HepG2 (cell line): ENCODE measurements around the gene SLC16A6. TPM values are rescaled to one million over a fixed set of nuclear protein-coding genes. Genes with fewer than 3 reads are reported as not detected.

Source experiments
- ATAC-seq: fragments of 200-7000 bp; cut with Tn5 transposase; 3 replicates; pipeline ENCODE4 v1.9.1; 2020; ENCODE audit warnings: mild to moderate bottlenecking, moderate library complexity
- BruUV-seq: library from RNA; stranded (reverse); fragments of 400-500 nt; replicated peaks from 2 replicates; lab custom pipeline; 2021; lab: Mats Ljungman, UMichigan
- CTCF ChIA-PET: fragments of 300-600 bp; formaldehyde crosslinking; extraction: SDS; loops from one replicate; lab custom pipeline; 2021; ENCODE audit warnings: low total read pairs, inconsistent platforms, low intra/inter-chr PET ratio; lab: Yijun Ruan, JAX
- POLR2A ChIA-PET: fragments of 350-600 bp; sonication (Branson Sonifier 250); formaldehyde crosslinking; loops from one replicate; lab custom pipeline; 2020; ENCODE audit warnings: antibody characterized with exemption, inconsistent platforms; lab: Yijun Ruan, JAX
- DNase-seq: peaks from one replicate; pipeline ENCODE4 v3.0.0-alpha.2; 2015; ENCODE audit warnings: low spot score
- FAIRE-seq: peaks from 3 replicates; lab custom pipeline; 2011; peaks lifted over from hg19 to GRCh38; lab: Jason Lieb, UNC
- H2AFZ ChIP-seq: one replicate; pipeline ENCODE4 v1.6.1; 2011; ENCODE audit warnings: low read length, inconsistent platforms
- H3K27ac ChIP-seq: fragments of 300-600 bp; 3 replicates; pipeline ENCODE4 v1.8.0; 2011; ENCODE audit warnings: mixed run types, mild to moderate bottlenecking, mixed read lengths, low read length, inconsistent platforms; ENCODE audit not compliant: insufficient read depth; ENCODE audit errors: extremely low read length
- H3K27me3 ChIP-seq, 2 experiments: fragments of 200-600 bp in 1 of 2; 2 replicates in 1 of 2; 3 replicates in 1 of 2; pipeline versions ENCODE4 v1.6.0 to v1.8.0; 2011; ENCODE audit warnings: low read length in 2 of 2, mild to moderate bottlenecking in 2 of 2, moderate library complexity in 2 of 2, inconsistent platforms in 1 of 2; ENCODE audit not compliant: insufficient read depth in 2 of 2, control insufficient read depth in 1 of 2
- H3K36me3 ChIP-seq, 2 experiments: fragments of 200-600 bp in 1 of 2; replicated peaks in 1 of 2; 2 replicates in 1 of 2; 3 replicates in 1 of 2; pipeline versions ENCODE4 v1.5.1 to v1.8.0; 2011; ENCODE audit warnings: low read length in 2 of 2, inconsistent platforms in 1 of 2; ENCODE audit not compliant: insufficient read depth in 2 of 2, control insufficient read depth in 1 of 2
- H3K4me1 ChIP-seq: 2 replicates; pipeline ENCODE4 v1.5.1; 2012; ENCODE audit warnings: low read length, inconsistent platforms; ENCODE audit not compliant: insufficient read depth
- H3K4me2 ChIP-seq: 2 replicates; pipeline ENCODE4 v1.6.0; 2011; ENCODE audit warnings: low read depth, low read length, inconsistent platforms
- H3K4me3 ChIP-seq, 3 experiments: fragments of 200-600 bp in 1 of 3; sonication (generic), shearing (Covaris generic) in 1 of 3; replicated peaks in 1 of 3; 2 replicates each; pipeline ENCODE4 v1.5.1; 2011 to 2016; ENCODE audit warnings: low read length in 3 of 3, inconsistent platforms in 2 of 3, low read depth in 2 of 3, mild to moderate bottlenecking in 2 of 3, control low read depth in 1 of 3, mixed read lengths in 1 of 3; ENCODE audit not compliant: insufficient read depth in 1 of 3
- H3K79me2 ChIP-seq: one replicate; pipeline ENCODE4 v1.6.1; 2011; ENCODE audit warnings: low read length, inconsistent platforms; ENCODE audit not compliant: insufficient read depth
- H3K9ac ChIP-seq: 2 replicates; pipeline ENCODE4 v1.6.0; 2011; ENCODE audit warnings: mild to moderate bottlenecking, low read depth, low read length, inconsistent platforms; ENCODE audit not compliant: insufficient read depth
- H3K9me3 ChIP-seq: 2 replicates; pipeline ENCODE4 v1.5.1; 2012; ENCODE audit warnings: mild to moderate bottlenecking, low read length
- H4K20me1 ChIP-seq: 2 replicates; pipeline ENCODE4 v1.6.0; 2011; ENCODE audit warnings: inconsistent platforms, mild to moderate bottlenecking, low read length, moderate library complexity; ENCODE audit not compliant: insufficient read depth
- ATF1 ChIP-seq: IDR thresholded peaks from 2 replicates; pipeline ENCODE4 v1.6.1; 2016; ENCODE audit warnings: mild to moderate bottlenecking, control low read depth
- BORCS8-MEF2B ChIP-seq: sonication (generic); formaldehyde crosslinking; IDR thresholded peaks from 2 replicates; pipeline ENCODE4 v1.8.0; 2022; ENCODE audit warnings: mild to moderate bottlenecking, missing genetic modification reagents
- CEBPB ChIP-seq: IDR thresholded peaks from 2 replicates; pipeline ENCODE4 v1.6.1; 2011; ENCODE audit warnings: low read depth, low read length, improper control_type of control experiment, borderline replicate concordance
- CSRNP1 ChIP-seq: sonication (generic); formaldehyde crosslinking; IDR thresholded peaks from 2 replicates; pipeline ENCODE4 v1.8.1; 2023; ENCODE audit warnings: mild to moderate bottlenecking, missing genetic modification reagents
- DNMT3B ChIP-seq: conservative IDR thresholded peaks from 2 replicates; pipeline ENCODE4 v1.6.1; 2016; ENCODE audit warnings: missing biosample characterization, control low read depth
- HOXD1 ChIP-seq: sonication (generic); formaldehyde crosslinking; IDR thresholded peaks from 2 replicates; pipeline ENCODE4 v1.5.0; 2020; ENCODE audit warnings: missing genetic modification reagents
- MZF1 ChIP-seq: sonication (generic); formaldehyde crosslinking; IDR thresholded peaks from 2 replicates; pipeline ENCODE4 v1.8.1; 2023; ENCODE audit warnings: mild to moderate bottlenecking, missing genetic modification reagents, borderline replicate concordance
- RAD21 ChIP-seq: fragments of 450-650 bp; formaldehyde crosslinking; IDR thresholded peaks from 2 replicates; pipeline ENCODE4 v1.5.0; 2020; ENCODE audit warnings: mild to moderate bottlenecking
- SKIL ChIP-seq: sonication (generic); formaldehyde crosslinking; IDR thresholded peaks from 2 replicates; pipeline ENCODE4 v1.8.0; 2022; ENCODE audit warnings: missing genetic modification reagents, mild to moderate bottlenecking, moderate library complexity, borderline replicate concordance
- TCF7L2 ChIP-seq: IDR thresholded peaks from 2 replicates; pipeline ENCODE4 v1.6.1; 2011; ENCODE audit warnings: mild to moderate bottlenecking, low read depth, low read length, moderate library complexity
- TFDP1 ChIP-seq: IDR thresholded peaks from 2 replicates; pipeline ENCODE4 v1.6.1; 2016; ENCODE audit warnings: missing compliant biosample characterization, missing genetic modification reagents, borderline replicate concordance
- TFDP2 ChIP-seq: sonication (generic); formaldehyde crosslinking; IDR thresholded peaks from 2 replicates; pipeline ENCODE4 v1.4.0; 2020; ENCODE audit warnings: missing genetic modification reagents
- ZBTB3 ChIP-seq: sonication (generic); formaldehyde crosslinking; IDR thresholded peaks from 2 replicates; pipeline ENCODE4 v1.4.0; 2020; ENCODE audit warnings: low read depth, mild to moderate bottlenecking, moderate library complexity, missing genetic modification reagents, borderline replicate concordance
- ZBTB7A ChIP-seq: sonication (generic); formaldehyde crosslinking; IDR thresholded peaks from 2 replicates; pipeline ENCODE4 v1.8.0; 2022; ENCODE audit warnings: mild to moderate bottlenecking, missing genetic modification reagents
- ZNF687 ChIP-seq: sonication (generic); formaldehyde crosslinking; IDR thresholded peaks from 2 replicates; pipeline ENCODE4 v1.5.1; 2020; ENCODE audit warnings: mild to moderate bottlenecking, missing genetic modification reagents, moderate library complexity
- WGBS: methylation state at CpG from one replicate; pipeline ENCODE4 v1.1.6; 2017; ENCODE audit warnings: low lambda C conversion rate; 5-methylcytosine and 5-hydroxymethylcytosine counted together
- in situ Hi-C: cut with HindIII; loops from 2 replicates; pipeline ENCODE4 v1.10.0; 2017; ENCODE audit warnings: low pct_unique_long_range_greater_than_20kb; ENCODE audit not compliant: extremely low pct_ligation_motif_present
- intact Hi-C: fragments of 100-400 bp; cut with micrococcal nuclease; formaldehyde crosslinking; loops from one replicate; pipeline ENCODE4 v1.10.0; 2022; ENCODE audit not compliant: unreplicated experiment
- polyA plus RNA-seq, 8 experiments: library from polyadenylated mRNA; depleted of rRNA in 3 of 8; stranded (reverse) in 7 of 8; unstranded in 1 of 8; fragments of >200 nt; fragmentation: Illumina TruSeq in 4 of 8; extraction: Trizol in 4 of 8; gene quantifications; 2 replicates each; pipeline versions ENCODE4 v1.2.1 to v1.2.3, GENCODE V29; 2011 to 2016; ENCODE audit warnings: low read depth in 4 of 8, missing spikeins in 1 of 8, mixed read lengths in 1 of 8; ENCODE audit not compliant: insufficient read depth in 1 of 8
- total RNA-seq, 5 experiments: library from RNA; depleted of rRNA; stranded (reverse); fragments of >200 nt; fragmentation: Illumina TruSeq; extraction: Trizol; gene quantifications; 2 replicates each; pipeline ENCODE4 v1.2.3, GENCODE V29; 2016; ENCODE audit warnings: low read depth in 1 of 5

Gene SLC16A6
- total and polyA plus RNA-seq, 2 of the 13 experiments (the other 11 are each of a cell fraction or from before 2014, with no cell fraction given), result 1.1 to 44.7 TPM

- FAIRE-seq (no peak), ATAC-seq (no peak), DNase-seq (no peak)
- CTCF ChIA-PET, result no interaction called here
- no peaks in the 10 kb centered on the region for H3K9me3 ChIP-seq
- in situ Hi-C loops (no loop called here), intact Hi-C loops (no loop called here)
- peaks cover 68% of the 10 kb centered on the region for H3K4me1 ChIP-seq
- no peak overlapping the region for H3K4me2 ChIP-seq
- no peak overlapping the region for H3K9ac ChIP-seq
- no peaks in the 10 kb centered on the region; a peak in 1 of 5 replicates for H3K36me3 ChIP-seq
- no peaks in the 10 kb centered on the region for H4K20me1 ChIP-seq
- no peak overlapping the region for H3K4me3 ChIP-seq
- no peak overlapping the region for H3K27ac ChIP-seq
- no peaks in the 10 kb centered on the region for H3K79me2 ChIP-seq
- no peak overlapping the region for H2AFZ ChIP-seq
- WGBS, result 96% methylated on average over 8 of the region's 8 CpGs
- POLR2A ChIA-PET, result no interaction called here
- no TSS peak for BruUV-seq
- no peaks in the 10 kb centered on the region for H3K27me3 ChIP-seq
- no peak for TF ChIP-seq TFDP2 (CRISPR knock-in tag)
- no peak for TF ChIP-seq DNMT3B (CRISPR knock-in tag)
- no peak for TF ChIP-seq TCF7L2
- no peak for TF ChIP-seq MZF1 (CRISPR knock-in tag)
- no peak for TF ChIP-seq CSRNP1 (CRISPR knock-in tag)
- no peak for TF ChIP-seq CEBPB
- no peak for TF ChIP-seq TFDP1 (CRISPR knock-in tag)
- no peak for TF ChIP-seq SKIL (CRISPR knock-in tag)
- TF ChIP-seq ATF1, result no peak
- no peak for TF ChIP-seq HOXD1 (CRISPR knock-in tag)
- no peak for TF ChIP-seq BORCS8-MEF2B
- TF ChIP-seq ZBTB3 (CRISPR knock-in tag), result no peak
- TF ChIP-seq ZNF687 (CRISPR knock-in tag), result no peak
- TF ChIP-seq RAD21 (CRISPR knock-in tag), result no peak
- no peak for TF ChIP-seq ZBTB7A
Observed at GRCh38 chr17:68307443-68307842, 16.5 kb upstream of the SLC16A6 start.
